Heart left ventricle (tissue), 16 donors: ENCODE measurements around the gene PRM3. TPM values are rescaled to one million over a fixed set of nuclear protein-coding genes. Genes with fewer than 3 reads are reported as not detected.

ENCODE experiments used
- ATAC-seq, 4 donors: fragments of 200-7000 bp; cut with Tn5 transposase; one replicate each; pipeline ENCODE4 v1.9.1; 2020 to 2022; ENCODE audit warnings: moderate library complexity in 4 of 4, mild to moderate bottlenecking in 3 of 4, moderate number of reproducible peaks in 1 of 4
- DNase-seq, 5 donors: peaks; one replicate each; pipeline ENCODE4 v3.0.0-alpha.2; 2020
- H3K27ac ChIP-seq, 12 donors: fragments of 200-600 bp; sonication (generic) in 4 of 12; one replicate each; pipeline versions ENCODE4 v1.5.0 to v1.8.0; 2016 to 2022; ENCODE audit warnings: mild to moderate bottlenecking in 2 of 12
- H3K27me3 ChIP-seq, 9 donors: fragments of 200-600 bp; sonication (generic) in 2 of 9; one replicate each; pipeline versions ENCODE4 v1.5.1 to v1.8.0; 2016 to 2022; ENCODE audit warnings: mild to moderate bottlenecking in 3 of 9
- H3K36me3 ChIP-seq, 9 donors: fragments of 200-600 bp; sonication (generic) in 2 of 9; one replicate each; pipeline versions ENCODE4 v1.5.0 to v1.8.0; 2018 to 2022; ENCODE audit warnings: mild to moderate bottlenecking in 2 of 9
- H3K4me1 ChIP-seq, 12 donors: fragments of 200-600 bp; sonication (generic) in 4 of 12; one replicate each; pipeline versions ENCODE4 v1.5.0 to v1.8.0; 2016 to 2022; ENCODE audit warnings: mild to moderate bottlenecking in 3 of 12
- H3K4me3 ChIP-seq, 12 donors: fragments of 200-600 bp; sonication (generic) in 4 of 12; one replicate each; pipeline versions ENCODE4 v1.5.0 to v1.8.0; 2017 to 2022; ENCODE audit warnings: mild to moderate bottlenecking in 9 of 12, moderate library complexity in 4 of 12
- H3K9me3 ChIP-seq, 12 donors: fragments of 200-600 bp; sonication (generic) in 4 of 12; one replicate each; pipeline versions ENCODE4 v1.5.0 to v1.8.0; 2016 to 2022; ENCODE audit warnings: mild to moderate bottlenecking in 1 of 12
- CTCF ChIP-seq, 12 donors: fragments of 200-600 bp; sonication (generic) in 4 of 12; IDR thresholded peaks; one replicate each; pipeline versions ENCODE4 v1.5.0 to v1.8.0; 2018 to 2022; ENCODE audit warnings: antibody characterized with exemption in 12 of 12, mild to moderate bottlenecking in 5 of 12
- POLR2A ChIP-seq, 2 donors: fragments of 450-650 bp; IDR thresholded peaks; one replicate each; pipeline ENCODE4 v1.6.1; 2017; ENCODE audit warnings: antibody characterized with exemption in 2 of 2, mild to moderate bottlenecking in 2 of 2, moderate library complexity in 2 of 2
- WGBS, 4 donors: extraction: QIAGEN DNeasy Blood & Tissue Kit in 2 of 4; methylation state at CpG; one replicate each; pipeline versions ENCODE4 v1.1.5 to v1.1.7; 2013 to 2018; 5-methylcytosine and 5-hydroxymethylcytosine counted together
- intact Hi-C, 10 donors: fragments of 100-400 bp; cut with DNase I; formaldehyde crosslinking; loops; one replicate each; pipeline versions ENCODE4 v1.11.1 to v1.14.2; 2022
- polyA plus RNA-seq, 2 donors: library from polyadenylated mRNA; stranded (reverse); fragments of 200-250 nt; gene quantifications; one replicate each; pipeline ENCODE4 v1.2.3, GENCODE V29; 2013
- total RNA-seq, 9 donors: library from RNA; depleted of rRNA in 2 of 9; stranded (reverse); fragments of >200 nt in 2 of 9; fragmentation: NEBNext Ultra II Directional in 3 of 9; extraction: Animal tissue kit (Norgen Biotek cat#: 25700) in 3 of 9; gene quantifications; one replicate each; pipeline versions ENCODE4 v1.1.0 to v1.2.4, GENCODE V29; 2016 to 2023
- donor health status: ischemic (EF 13 %, LVEDD 7.1; RV severe dilation, severe dysfunction).
- donor health status: healthy with polysubstance abuse.
- donor health status: DM: no; HTN: yes; CAD: no.
- donor health status: DM: no; HTN: no; CAD: no.
- donor health status: ischemic (EF 25% LVEDD 6.9; RV normal size, moderate dysfunction).
- donor health status: ischemic (EF 25% LVEDD 5.7; RV mildly dilated, moderate dysfunction).
- donor health status: healthy.
- donor health status: DM: yes; HTN: yes; CAD: no.
- donor health status: ischemic (EF 35%, LVEDD 5.7; RV mildly dilated, moderate dysfunction).
- donor health status: nonischemic (EF 11% LVEDD 7.7; RV severe dilation, severe dysfunction).
- donor health status: DM: yes; HTN: yes; CAD: no.
- donor health status: PGD.
- donor health status: ischemic (EF 29% LVEDD 5.4; RV normal size, mild dysfunction).
- donor health status: nonischemic (EF 23%, LVEDD 6.1; RV moderate dilation, normal function).

PRM3 gene
- total and polyA plus RNA-seq, 11 donors: not detected

GRCh38 chr16:11310997-11311561, 37.6 kb upstream of the PRM3 start:
- TF ChIP-seq POLR2A (IDR thresholded peaks at IDR 0.05) (no peak), CTCF (IDR thresholded peaks at IDR 0.05) (no peak)
- H3K27me3 ChIP-seq: no peaks in the 10 kb centered on the region
- H3K27ac ChIP-seq: peak overlapping the region in 5 of 12 donors; percentile 28 to 64 (median 43)
- WGBS, 4 donors: 70 to 84% (median 74%) methylated on average over 10 of the region's 10 CpGs
- DNase-seq: no peak
- ATAC-seq: peak in 2 of 4 donors; percentile 16 to 52
- H3K4me1 ChIP-seq: peaks cover 0 to 60% (median 0%) of the 10 kb centered on the region in 12 donors
- no peak overlapping the region for H3K4me3 ChIP-seq
- no peaks in the 10 kb centered on the region for H3K36me3 ChIP-seq
- H3K9me3 ChIP-seq: no peaks in the 10 kb centered on the region
- intact Hi-C loops: no loop called here

GRCh38 chr16:11310634-11310977, 37.2 kb upstream of the PRM3 start:
- no peak overlapping the region for H3K4me3 ChIP-seq
- no peaks in the 10 kb centered on the region for H3K36me3 ChIP-seq
- DNase-seq (peak in 1 of 5 donors; percentile 2), ATAC-seq (no peak)
- 83 to 97% (median 94%) methylated on average over 3 of the region's 3 CpGs for WGBS, 4 donors
- TF ChIP-seq POLR2A (IDR thresholded peaks at IDR 0.05): no peak
- no peak for TF ChIP-seq CTCF (IDR thresholded peaks at IDR 0.05)
- no peaks in the 10 kb centered on the region for H3K9me3 ChIP-seq
- H3K27me3 ChIP-seq: no peaks in the 10 kb centered on the region
- peak overlapping the region in 5 of 12 donors; percentile 28 to 64 (median 43) for H3K27ac ChIP-seq
- H3K4me1 ChIP-seq: peaks cover 0 to 58% (median 0%) of the 10 kb centered on the region in 12 donors
- intact Hi-C loops: no loop called here

GRCh38 chr16:11309895-11310633, 36.6 kb upstream of the PRM3 start:
- peak in 2 of 4 donors; percentile 37 to 69 for ATAC-seq
- H3K27me3 ChIP-seq: no peaks in the 10 kb centered on the region
- 64 to 71% (median 67%) methylated on average over 9 of the region's 9 CpGs for WGBS, 4 donors

More at GRCh38 chr16:11309895-11310633, 36.6 kb upstream of the PRM3 start:
- Histone ChIP-seq H3K36me3 (no peaks in the 10 kb centered on the region), H3K4me1 (peaks cover 0 to 57% (median 0%) of the 10 kb centered on the region in 12 donors), H3K4me3 (no peak overlapping the region), H3K27ac (peak overlapping the region in 1 of 12 donors; percentile 59), H3K9me3 (no peaks in the 10 kb centered on the region)
- no peak for TF ChIP-seq POLR2A (IDR thresholded peaks at IDR 0.05)
- TF ChIP-seq CTCF (IDR thresholded peaks at IDR 0.05): no peak
- no peak for DNase-seq
- intact Hi-C loops: no loop called here
